ENCODE measurements around the gene CPLX1.

CPLX1 gene

GRCh38 chr4:854356-854755 is 28.4 kb upstream of the CPLX1 start:
- no peak for DNase-seq

GRCh38 chr4:853416-853781 is 27.5 kb upstream of the CPLX1 start:
- DNase-seq, result no peak

GRCh38 chr4:851701-852430 is 25.9 kb upstream of the CPLX1 start:
- DNase-seq, result no peak

GRCh38 chr4:850323-850945 is 24.5 kb upstream of the CPLX1 start:
- no peak for DNase-seq

GRCh38 chr4:849478-850175 is 23.7 kb upstream of the CPLX1 start:
- DNase-seq, result no peak

GRCh38 chr4:848803-849477 is 23.0 kb upstream of the CPLX1 start:
- DNase-seq, result no peak

- DNase-seq, result no peak
Measured at GRCh38 chr4:848307-848691, 22.4 kb upstream of the CPLX1 start.

- no peak for DNase-seq
Measured at GRCh38 chr4:845836-846251, 19.9 kb upstream of the CPLX1 start.

GRCh38 chr4:845233-845835 is 19.4 kb upstream of the CPLX1 start:
- DNase-seq, result no peak

GRCh38 chr4:844752-845232 is 18.9 kb upstream of the CPLX1 start:
- no peak for DNase-seq

GRCh38 chr4:839675-840443 is 13.9 kb upstream of the CPLX1 start:
- DNase-seq, result no peak

GRCh38 chr4:837772-838171 is 11.8 kb upstream of the CPLX1 start:
- DNase-seq, result no peak

GRCh38 chr4:836750-837301 is 10.9 kb upstream of the CPLX1 start:
- no peak for DNase-seq

- DNase-seq, result no peak
Measured at GRCh38 chr4:836003-836511, 10.1 kb upstream of the CPLX1 start.

- no peak for DNase-seq
Measured at GRCh38 chr4:835148-836002, 9.4 kb upstream of the CPLX1 start.

- no peak for DNase-seq
Measured at GRCh38 chr4:834368-835147, 8.6 kb upstream of the CPLX1 start.

- DNase-seq, result no peak
Measured at GRCh38 chr4:833731-834367, 7.9 kb upstream of the CPLX1 start.

- no peak for DNase-seq
Measured at GRCh38 chr4:833156-833555, 7.2 kb upstream of the CPLX1 start.

- no peak for DNase-seq
Measured at GRCh38 chr4:832536-832935, 6.6 kb upstream of the CPLX1 start.

Measured in NCI-H187 (cell line).